PC-9 (cell line): ENCODE results near the gene CHM. TPM values are rescaled to one million over a fixed set of nuclear protein-coding genes. Genes with fewer than 3 reads are reported as not detected.
A peak's percentile ranks its signal among the peaks of the same experiment; 100 is the strongest.
"Not testable (repeated sequence)": the region's sequence is repeated elsewhere in the genome, so short reads cannot be mapped to it uniquely, and the experiment has no call there.

Experiments used
- BruUV-seq: library from RNA; stranded (reverse); fragments of 400-500 nt; replicated peaks from 2 replicates; lab custom pipeline; 2021; lab: Mats Ljungman, UMichigan
- CTCF ChIA-PET: fragments of 300-600 bp; sonication (Branson Sonifier 250); formaldehyde crosslinking; loops from one replicate; lab custom pipeline; 2022; ENCODE audit warnings: antibody characterized with exemption; lab: Charles Lee
- POLR2A ChIA-PET: fragments of 300-600 bp; sonication (Branson Sonifier 250); formaldehyde crosslinking; loops from one replicate; lab custom pipeline; 2022; ENCODE audit warnings: antibody characterized with exemption; ENCODE audit not compliant: unreplicated experiment; lab: Charles Lee
- DNase-seq, 2 experiments: peaks; one replicate each; pipeline versions ENCODE4 v3.0.0 to v3.0.0-alpha.2; 2015 to 2022; ENCODE audit warnings: mixed read lengths in 1 of 2
- H2AFZ ChIP-seq: fragments of 200-600 bp; sonication (generic); 2 replicates; pipeline ENCODE4 v1.8.1; 2017; ENCODE audit warnings: antibody characterized with exemption
- H3F3A ChIP-seq: fragments of 200-600 bp; sonication (generic); 2 replicates; pipeline ENCODE4 v1.8.1; 2017; ENCODE audit warnings: antibody characterized with exemption, mild to moderate bottlenecking, low read depth; ENCODE audit not compliant: insufficient read depth
- H3K27ac ChIP-seq: fragments of 200-600 bp; sonication (generic); 2 replicates; pipeline ENCODE4 v1.6.1; 2016; ENCODE audit warnings: mixed run types
- H3K27me3 ChIP-seq: fragments of 200-600 bp; sonication (generic); 2 replicates; pipeline ENCODE4 v1.6.1; 2016; ENCODE audit warnings: low read depth, mixed run types; ENCODE audit not compliant: insufficient read depth
- H3K36me3 ChIP-seq: fragments of 200-600 bp; sonication (generic); 2 replicates; pipeline ENCODE4 v1.6.1; 2016; ENCODE audit warnings: low read depth, mixed run types
- H3K4me1 ChIP-seq: fragments of 200-600 bp; sonication (generic); replicated peaks from 2 replicates; pipeline ENCODE4 v1.6.1; 2016; ENCODE audit warnings: mixed run types; ENCODE audit not compliant: insufficient read depth
- H3K4me2 ChIP-seq: fragments of 200-600 bp; sonication (generic); 2 replicates; pipeline ENCODE4 v1.6.1; 2017; ENCODE audit warnings: mixed run types
- H3K4me3 ChIP-seq: fragments of 200-600 bp; sonication (generic); 2 replicates; pipeline ENCODE4 v1.6.1; 2016; ENCODE audit warnings: mixed run types
- H3K79me2 ChIP-seq: fragments of 200-600 bp; sonication (generic); 2 replicates; pipeline ENCODE4 v1.6.1; 2017; ENCODE audit warnings: low read depth, mixed run types
- H3K9me2 ChIP-seq: fragments of 200-600 bp; sonication (generic); 2 replicates; pipeline ENCODE4 v1.8.1; 2017; ENCODE audit warnings: mild to moderate bottlenecking; ENCODE audit not compliant: insufficient read depth
- H3K9me3 ChIP-seq: fragments of 200-600 bp; sonication (generic); 2 replicates; pipeline ENCODE4 v1.8.1; 2016; ENCODE audit warnings: low read depth; ENCODE audit not compliant: insufficient read depth
- H4K20me1 ChIP-seq: fragments of 200-600 bp; sonication (generic); 2 replicates; pipeline ENCODE4 v1.8.1; 2017; ENCODE audit not compliant: insufficient read depth
- CTCF ChIP-seq: fragments of 200-600 bp; sonication (generic); conservative IDR thresholded peaks from 2 replicates; pipeline ENCODE4 v1.6.1; 2017; ENCODE audit warnings: mixed run types, antibody characterized with exemption, mild to moderate bottlenecking, moderate library complexity
- EZH2 ChIP-seq: fragments of 200-600 bp; sonication (generic); IDR thresholded peaks from 2 replicates; pipeline ENCODE4 v1.8.0; 2017; ENCODE audit warnings: antibody characterized with exemption, low read depth
- intact Hi-C: fragments of 100-400 bp; cut with micrococcal nuclease; formaldehyde crosslinking; loops from one replicate; pipeline ENCODE4 v1.10.0; 2022; ENCODE audit not compliant: unreplicated experiment
- total RNA-seq: library from RNA; stranded (reverse); gene quantifications from 2 replicates; pipeline ENCODE4 v1.2.3, GENCODE V29; 2021

Gene CHM
- total RNA-seq, 1 experiment from 2014 or later = 15.8 TPM

DNA sequence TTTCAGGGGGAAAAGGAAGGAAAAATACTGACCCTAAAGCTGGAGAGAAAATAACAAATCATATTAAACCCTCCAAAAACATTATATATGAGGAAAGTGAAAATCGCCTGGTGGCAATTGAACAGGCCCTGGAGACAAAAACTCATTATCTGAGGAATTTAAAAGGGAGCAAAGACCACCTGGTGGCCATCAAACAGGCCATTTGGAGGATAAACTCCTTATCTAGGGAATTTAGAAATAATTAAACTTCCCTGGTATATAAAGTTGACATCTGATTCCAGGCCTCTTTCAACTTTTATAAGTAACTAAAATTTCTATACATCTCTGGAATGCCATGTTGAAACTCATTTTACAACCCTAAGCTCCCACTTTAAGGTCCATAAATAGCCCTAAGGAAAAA, 35.2 kb downstream of the CHM start:
- no peak for DNase-seq
- Histone ChIP-seq H3K9me2 (no peaks in the 10 kb centered on the region), H3K27ac (no peak overlapping the region), H2AFZ (no peak overlapping the region), H3K27me3 (no peaks in the 10 kb centered on the region), H3K4me3 (no peak overlapping the region), H3K36me3 (no peaks in the 10 kb centered on the region), H3F3A (no peaks in the 10 kb centered on the region), H3K79me2 (no peaks in the 10 kb centered on the region), H3K4me1 (no peaks in the 10 kb centered on the region), H3K4me2 (no peak overlapping the region), H3K9me3 (no peaks in the 10 kb centered on the region), H4K20me1 (no peaks in the 10 kb centered on the region)
- intact Hi-C loops = no loop called here
- CTCF ChIA-PET = no interaction called here
- no TSS peak for BruUV-seq
- TF ChIP-seq CTCF = no peak
- POLR2A ChIA-PET = no interaction called here

GRCh38 chrX:86009803-86010202, 37.6 kb downstream of the CHM start:
- H3K9me3 ChIP-seq, POLR2A ChIA-PET, intact Hi-C loops, H3F3A ChIP-seq, H3K4me3 ChIP-seq, H3K79me2 ChIP-seq, CTCF ChIA-PET, H3K4me2 ChIP-seq, H3K27ac ChIP-seq, H4K20me1 ChIP-seq, DNase-seq, H3K36me3 ChIP-seq, H3K9me2 ChIP-seq, H2AFZ ChIP-seq, BruUV-seq, H3K27me3 ChIP-seq, H3K4me1 ChIP-seq: not testable (repeated sequence)

- H3K4me1 ChIP-seq, H3F3A ChIP-seq, H3K9me2 ChIP-seq, H3K4me2 ChIP-seq, DNase-seq, H3K9me3 ChIP-seq, H3K27me3 ChIP-seq, CTCF ChIA-PET, H3K27ac ChIP-seq, BruUV-seq, H3K36me3 ChIP-seq, intact Hi-C loops, H3K79me2 ChIP-seq, H2AFZ ChIP-seq, H4K20me1 ChIP-seq, POLR2A ChIA-PET, H3K4me3 ChIP-seq: not testable (repeated sequence)
These were observed 39.5 kb downstream of the CHM start for GRCh38 chrX:86007891-86008290.

GRCh38 chrX:86002076-86002896, 45.1 kb downstream of the CHM start:
- intact Hi-C loops = no loop called here
- H4K20me1 ChIP-seq = no peaks in the 10 kb centered on the region
- H3K27me3 ChIP-seq = no peaks in the 10 kb centered on the region
- H3K36me3 ChIP-seq = no peaks in the 10 kb centered on the region
- H3K27ac ChIP-seq = no peak overlapping the region
- H3F3A ChIP-seq = no peaks in the 10 kb centered on the region
- peak overlapping the region; percentile 56 for H3K4me2 ChIP-seq
- DNase-seq = peak; percentile 65 to 72
- H3K79me2 ChIP-seq = peaks cover 4% of the 10 kb centered on the region; the same call in 1 of the 2 replicates
- H3K9me3 ChIP-seq = no peaks in the 10 kb centered on the region
- no peak overlapping the region for H3K4me3 ChIP-seq
- peaks cover 13% of the 10 kb centered on the region for H3K4me1 ChIP-seq
- H2AFZ ChIP-seq = no peak overlapping the region
- H3K9me2 ChIP-seq = no peaks in the 10 kb centered on the region
- BruUV-seq = no TSS peak
- TF ChIP-seq CTCF (no peak), EZH2 (no peak)
- CTCF ChIA-PET = interaction anchor here (0.6 kb wide), 1 partner anchor 23 kb away, joined by 4 read pairs; no protein-coding TSS in a partner anchor
- POLR2A ChIA-PET = no interaction called here
